Cardiac fibroblast (primary cell): Measurements from ENCODE around the gene ASNSD1.

Source experiments
- DNase-seq, 2 donors: peaks; one replicate each; pipeline versions ENCODE4 v3.0.0 to v3.0.0-alpha.2; 2010; ENCODE audit warnings: low read depth in 2 of 2
- H3K4me3 ChIP-seq, 2 donors: replicated peaks in 1 of 2; 1 replicate in 1 of 2; 2 replicates in 1 of 2; pipeline ENCODE4 v1.5.1; 2011; ENCODE audit warnings: low read depth in 2 of 2, low read length in 2 of 2, mild to moderate bottlenecking in 2 of 2, moderate library complexity in 1 of 2
- CTCF ChIP-seq: IDR thresholded peaks from one replicate; pipeline ENCODE4 v1.5.1; 2011; ENCODE audit warnings: low read depth, mild to moderate bottlenecking, low read length, inconsistent platforms

The ASNSD1 gene

GRCh38 chr2:189623049-189623448 lies 38.2 kb upstream of the ASNSD1 start:
- H3K4me3 ChIP-seq, result no peak overlapping the region
- TF ChIP-seq CTCF, result no peak
- no peak for DNase-seq

GRCh38 chr2:189624648-189625355 lies 36.5 kb upstream of the ASNSD1 start:
- no peak overlapping the region for H3K4me3 ChIP-seq
- no peak for TF ChIP-seq CTCF
- DNase-seq, result no peak

GRCh38 chr2:189625636-189626035 lies 35.6 kb upstream of the ASNSD1 start:
- DNase-seq, result no peak
- TF ChIP-seq CTCF, result no peak
- no peak overlapping the region for H3K4me3 ChIP-seq

GRCh38 chr2:189627789-189628188 lies 33.5 kb upstream of the ASNSD1 start:
- no peak for DNase-seq
- TF ChIP-seq CTCF, result no peak
- H3K4me3 ChIP-seq, result no peak overlapping the region

- no peak for TF ChIP-seq CTCF
- no peak overlapping the region for H3K4me3 ChIP-seq
- peak; percentile 41 to 49 for DNase-seq
Measured at GRCh38 chr2:189628817-189629530, 32.3 kb upstream of the ASNSD1 start.

- DNase-seq, result peak; percentile 53 to 78
- no peak overlapping the region for H3K4me3 ChIP-seq
- no peak for TF ChIP-seq CTCF
Measured at GRCh38 chr2:189629531-189630453, 31.5 kb upstream of the ASNSD1 start.
